GM10248 (cell line): Measurements from ENCODE around the gene SH3YL1.

Experiments
- CTCF ChIA-PET: fragments of 300-600 bp; sonication (Branson Sonifier 250); formaldehyde crosslinking; extraction: SDS; loops from one replicate; lab custom pipeline; 2021; ENCODE audit warnings: antibody characterized with exemption; lab: Yijun Ruan, JAX
- POLR2A ChIA-PET: fragments of 350-650 bp; sonication (Branson Sonifier 250); formaldehyde crosslinking; extraction: SDS; loops from one replicate; lab custom pipeline; 2020; ENCODE audit warnings: antibody characterized with exemption; lab: Yijun Ruan, JAX
- DNase-seq: peaks from one replicate; pipeline ENCODE4 v3.0.0; 2012; ENCODE audit errors: extremely low spot score
- TF ChIP-seq, protein P1 (sequence below): IDR thresholded peaks from 2 replicates; pipeline ENCODE4 v1.5.1; 2012; ENCODE audit warnings: mild to moderate bottlenecking, low read depth; ENCODE audit errors: extremely low read depth, missing control alignments, control extremely low read depth

Gene SH3YL1

DNA sequence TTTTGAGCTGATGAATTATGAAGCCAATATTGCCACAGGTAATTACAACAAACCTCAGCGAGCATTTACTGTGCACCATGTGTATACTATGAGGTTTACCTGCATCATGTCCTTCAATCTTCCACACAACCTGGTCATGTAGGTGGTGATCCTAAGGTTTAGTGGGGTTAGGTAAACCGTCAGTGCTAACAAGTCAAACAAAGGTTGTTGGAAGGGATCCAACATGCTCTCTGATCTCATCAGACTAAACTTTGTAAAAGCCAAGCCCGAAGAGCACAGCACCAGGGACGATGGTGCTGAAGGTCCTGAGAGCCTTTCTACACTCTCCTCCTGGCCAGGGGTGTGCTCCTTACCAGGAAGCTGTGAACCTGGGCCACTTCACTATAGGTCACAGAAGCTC lies 29.4 kb downstream of the SH3YL1 start:
- CTCF ChIA-PET: interaction anchor here (0.8 kb wide), 1 partner anchor 12 kb away, joined by 3 read pairs; no protein-coding TSS in a partner anchor
- no peak for DNase-seq
- TF ChIP-seq, protein P1, sequence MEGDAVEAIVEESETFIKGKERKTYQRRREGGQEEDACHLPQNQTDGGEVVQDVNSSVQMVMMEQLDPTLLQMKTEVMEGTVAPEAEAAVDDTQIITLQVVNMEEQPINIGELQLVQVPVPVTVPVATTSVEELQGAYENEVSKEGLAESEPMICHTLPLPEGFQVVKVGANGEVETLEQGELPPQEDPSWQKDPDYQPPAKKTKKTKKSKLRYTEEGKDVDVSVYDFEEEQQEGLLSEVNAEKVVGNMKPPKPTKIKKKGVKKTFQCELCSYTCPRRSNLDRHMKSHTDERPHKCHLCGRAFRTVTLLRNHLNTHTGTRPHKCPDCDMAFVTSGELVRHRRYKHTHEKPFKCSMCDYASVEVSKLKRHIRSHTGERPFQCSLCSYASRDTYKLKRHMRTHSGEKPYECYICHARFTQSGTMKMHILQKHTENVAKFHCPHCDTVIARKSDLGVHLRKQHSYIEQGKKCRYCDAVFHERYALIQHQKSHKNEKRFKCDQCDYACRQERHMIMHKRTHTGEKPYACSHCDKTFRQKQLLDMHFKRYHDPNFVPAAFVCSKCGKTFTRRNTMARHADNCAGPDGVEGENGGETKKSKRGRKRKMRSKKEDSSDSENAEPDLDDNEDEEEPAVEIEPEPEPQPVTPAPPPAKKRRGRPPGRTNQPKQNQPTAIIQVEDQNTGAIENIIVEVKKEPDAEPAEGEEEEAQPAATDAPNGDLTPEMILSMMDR: no peak
- POLR2A ChIA-PET: no interaction called here

DNA sequence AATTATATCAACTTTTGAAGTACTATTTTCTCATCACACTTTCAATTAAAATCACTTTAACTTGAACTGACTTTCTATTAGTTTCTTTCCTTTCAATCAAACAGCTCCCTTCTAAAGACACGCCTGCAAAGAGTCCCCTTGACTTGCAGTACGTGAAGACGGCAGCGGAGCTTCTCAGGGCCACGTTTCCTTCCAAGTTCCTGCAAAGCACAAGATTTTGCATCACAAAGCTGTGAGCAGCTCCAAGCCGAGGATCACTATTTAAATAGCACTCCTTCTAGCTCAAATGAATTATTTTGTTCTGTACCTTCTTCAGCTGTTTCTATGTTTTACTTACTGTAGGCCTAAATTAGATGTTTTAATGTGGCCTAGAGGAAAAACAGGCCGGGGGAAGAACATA lies 30.8 kb downstream of the SH3YL1 start:
- ChIA-PET POLR2A (no interaction called here), CTCF (interaction anchor here (0.8 to 1.5 kb wide), 3 partner anchors 9 to 17 kb away, joined by 3 to 5 read pairs (median 4); no protein-coding TSS in a partner anchor)
- DNase-seq: no peak
- TF ChIP-seq, protein P1: no peak

DNA sequence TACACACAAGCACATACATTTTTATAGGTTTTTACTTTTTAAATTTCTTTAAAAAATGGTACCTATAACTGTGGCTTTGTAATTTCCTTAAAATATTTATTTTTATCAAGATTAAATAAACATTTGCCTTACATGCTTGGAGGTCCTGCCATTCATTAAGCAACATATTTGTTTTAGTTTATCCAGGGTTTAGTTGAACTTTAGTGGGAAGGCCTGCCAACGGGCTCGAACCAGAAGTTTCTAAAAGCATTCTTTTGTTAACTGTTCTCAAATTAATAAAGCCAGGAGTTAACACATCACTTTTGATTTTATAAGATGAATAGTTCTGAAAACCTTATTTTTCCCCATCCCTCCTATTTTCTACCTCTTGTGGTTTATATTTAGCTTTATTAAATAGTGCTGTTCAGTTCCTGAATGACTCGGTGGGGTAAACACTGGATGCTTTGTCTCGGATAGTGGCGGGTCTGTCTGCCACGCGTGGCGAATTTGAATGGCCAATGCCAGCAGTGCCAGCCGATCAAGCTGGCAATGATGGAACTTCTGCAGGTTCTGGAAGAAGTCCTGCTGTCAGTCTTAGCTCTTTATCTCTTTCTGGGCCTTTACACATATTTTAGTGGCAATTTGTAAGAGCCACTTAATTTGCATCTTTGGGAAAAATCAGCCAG lies 32.2 kb downstream of the SH3YL1 start:
- TF ChIP-seq, protein P1: no peak
- ChIA-PET CTCF (interaction anchor here (0.9 to 1.5 kb wide), 2 partner anchors 11 to 59 kb away, joined by 3 read pairs; no protein-coding TSS in a partner anchor), POLR2A (no interaction called here)
- DNase-seq: no peak

DNA sequence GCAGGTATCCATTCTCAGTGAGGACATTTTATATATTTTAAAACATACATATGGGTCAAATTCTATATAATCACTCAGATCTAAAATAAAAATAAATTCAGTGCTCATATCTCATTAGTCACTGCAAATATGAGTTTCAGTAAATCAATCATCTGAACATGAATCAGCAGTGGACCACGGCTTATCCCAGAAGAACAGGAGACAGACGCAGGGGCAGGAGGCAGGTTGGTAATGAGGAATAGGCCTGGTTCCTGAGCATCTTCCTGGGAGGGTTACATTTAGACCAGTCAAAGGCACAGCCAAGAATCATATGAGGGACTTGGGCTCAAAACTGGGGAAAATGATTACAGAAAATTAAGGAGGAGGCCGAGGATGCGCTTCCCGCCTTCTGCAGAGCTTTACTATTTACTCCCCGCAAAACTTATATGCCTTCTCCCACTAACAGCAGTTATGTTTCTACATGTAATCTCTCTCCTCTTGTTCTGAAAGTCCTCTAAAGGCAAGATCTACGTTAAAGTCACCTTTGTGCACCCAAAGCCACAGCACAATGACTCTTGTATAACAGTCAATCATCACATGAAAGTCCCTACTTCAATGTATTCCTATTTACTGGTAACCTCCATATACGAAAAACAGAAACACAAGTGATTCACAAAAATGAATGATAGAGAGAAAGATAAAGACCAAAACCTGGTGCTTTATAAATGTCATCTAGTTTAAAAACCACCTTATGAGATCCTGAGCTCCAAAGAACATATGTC lies 35.1 kb downstream of the SH3YL1 start:
- ChIA-PET CTCF (no interaction called here), POLR2A (no interaction called here)
- DNase-seq: no peak

DNA sequence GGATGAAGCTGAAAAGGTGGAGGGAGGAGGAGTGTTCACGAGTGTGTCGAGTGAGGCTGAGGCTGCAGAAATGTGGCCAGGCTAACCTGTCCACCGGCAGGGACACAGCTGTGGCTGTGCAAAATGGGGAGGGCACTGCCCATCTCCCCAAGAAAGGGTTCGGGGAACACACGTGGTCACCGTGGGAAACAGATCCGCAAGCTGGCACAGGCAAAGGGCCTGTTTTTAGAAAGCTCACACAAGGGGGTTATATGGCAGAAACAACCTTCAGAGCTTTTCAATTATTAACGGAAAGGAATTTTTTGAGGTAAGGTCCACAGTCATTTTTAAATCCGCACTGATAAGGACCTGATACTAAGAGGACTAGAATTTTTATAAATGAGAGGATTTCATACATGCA lies 35.7 kb downstream of the SH3YL1 start:
- ChIA-PET POLR2A (no interaction called here), CTCF (no interaction called here)
- DNase-seq: no peak
- TF ChIP-seq, protein P1: no peak

More for the DNA sequence above, 35.1 kb downstream of the SH3YL1 start:
- TF ChIP-seq, protein P1: no peak

DNA sequence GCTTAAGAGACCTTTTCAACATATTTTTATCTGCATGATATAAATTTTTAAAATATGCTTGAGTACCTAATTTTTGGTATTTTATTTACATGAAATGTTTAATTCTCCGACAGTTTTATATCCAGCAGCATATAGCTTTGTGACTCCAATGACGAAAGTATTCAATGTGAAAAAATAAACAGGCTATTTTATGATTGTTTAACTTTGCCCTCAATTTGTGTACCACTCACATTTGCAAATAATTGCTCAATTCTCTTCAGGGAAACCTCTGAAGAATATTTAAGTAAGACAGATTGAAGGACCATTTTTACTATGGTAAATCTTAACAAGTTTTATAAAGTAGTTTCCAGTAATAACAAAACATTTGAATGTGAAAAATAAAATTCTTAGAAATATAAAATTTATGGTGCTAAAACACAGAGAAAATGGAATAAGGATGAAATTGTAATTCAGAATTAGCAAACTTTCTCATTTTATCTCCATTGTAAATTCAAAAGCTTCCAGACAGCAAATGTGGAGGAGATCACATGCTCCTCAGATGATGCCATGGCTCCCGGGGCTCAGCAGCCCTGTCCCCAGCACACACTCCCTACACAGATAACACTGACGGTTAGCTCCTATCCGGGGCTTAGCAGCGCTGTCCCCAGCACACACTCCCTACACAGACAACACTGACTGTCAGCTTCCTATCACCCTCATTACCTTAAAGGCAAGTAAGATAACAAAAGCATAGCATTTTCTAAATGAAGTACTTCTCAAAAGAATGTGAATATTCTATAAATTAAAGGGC lies 39.7 kb downstream of the SH3YL1 start:
- TF ChIP-seq, protein P1: no peak
- no peak for DNase-seq
- ChIA-PET POLR2A (no interaction called here), CTCF (interaction anchor here (1.0 to 1.3 kb wide), 2 partner anchors 9 to 23 kb away, joined by 3 read pairs; no protein-coding TSS in a partner anchor)
